GM19438 (cell line): ENCODE measurements around the gene INPP4B.
"Not testable (repeated sequence)": the region's sequence is repeated elsewhere in the genome, so short reads cannot be mapped to it uniquely, and the experiment has no call there.

Source experiments
- ATAC-seq: cut with Tn5 transposase; IDR thresholded peaks from one replicate; pipeline ENCODE4 v1.9.1; 2021; ENCODE audit warnings: low read depth; ENCODE audit not compliant: unreplicated experiment

The INPP4B gene

GRCh38 chr4:142696334-142697122, 149.6 kb downstream of the INPP4B start:
- no peak for ATAC-seq

DNA sequence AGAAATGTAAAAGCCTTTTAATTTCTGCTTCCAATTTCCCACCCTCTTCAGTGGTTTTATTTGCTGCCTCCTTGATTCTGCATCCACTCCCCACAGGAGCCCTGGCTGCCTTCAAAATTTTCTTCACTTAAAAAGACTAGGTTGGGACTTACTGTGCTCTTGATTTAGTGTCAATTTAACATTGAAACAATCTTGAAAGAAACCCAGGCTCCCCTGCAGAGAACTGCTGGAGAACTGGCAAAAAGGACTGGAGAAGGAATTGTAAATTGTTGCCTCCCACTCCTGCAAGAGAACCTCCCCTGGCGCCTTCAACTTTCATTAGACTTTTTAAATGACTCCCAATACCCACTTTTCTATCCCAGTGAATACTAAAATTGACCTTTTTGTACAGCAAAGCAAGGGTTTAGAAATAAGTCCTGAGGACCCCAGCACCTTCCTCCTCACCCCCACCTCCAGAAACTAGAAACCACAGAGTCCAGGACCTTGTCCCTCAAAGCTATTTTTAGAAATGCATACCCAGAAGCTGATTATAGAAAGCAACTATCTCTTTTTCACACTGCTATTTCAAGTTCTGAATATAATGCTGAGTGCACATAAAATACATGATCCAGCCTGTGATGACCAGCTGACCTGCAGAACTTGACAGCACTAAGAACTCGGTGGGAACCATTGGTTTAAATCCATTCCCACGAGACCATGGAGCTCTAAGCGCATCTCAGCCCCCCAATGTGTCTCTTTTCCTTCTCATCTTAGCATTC, 155.5 kb downstream of the INPP4B start:
- no peak for ATAC-seq

DNA sequence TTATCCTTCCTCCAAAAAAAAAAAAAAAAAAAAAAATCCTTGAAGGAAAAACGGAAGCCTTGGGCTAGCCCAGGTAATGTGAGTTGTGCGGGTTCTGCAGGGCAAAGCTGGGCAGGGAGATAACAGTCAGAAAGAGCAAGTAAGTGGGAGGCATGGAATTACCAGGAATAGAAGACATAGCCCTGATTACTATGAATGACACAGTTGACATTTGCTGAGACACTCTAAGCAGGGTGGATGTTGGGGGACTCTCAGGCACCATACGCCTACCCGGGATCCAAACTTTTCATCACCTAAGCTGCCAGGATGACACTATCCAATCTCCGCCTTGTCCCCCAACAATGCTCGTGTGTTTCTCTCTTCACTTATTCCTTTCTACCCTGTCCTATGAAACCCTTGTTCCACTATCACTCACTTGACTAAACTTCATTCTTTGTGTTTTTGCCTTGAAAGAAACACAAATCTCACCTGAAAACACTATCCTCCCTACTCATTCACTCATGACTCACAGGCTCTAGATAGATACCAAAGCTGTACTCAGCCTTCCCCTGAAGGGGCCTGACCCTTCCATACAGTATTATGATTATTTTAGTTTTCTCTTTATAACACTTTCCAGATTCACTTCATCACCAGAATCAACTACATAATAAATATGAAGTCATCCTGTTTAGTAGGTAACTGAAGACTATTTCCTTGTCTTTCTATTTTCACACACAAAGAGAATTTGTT, 158.4 kb downstream of the INPP4B start:
- no peak for ATAC-seq

GRCh38 chr4:142686081-142686480, 160.0 kb downstream of the INPP4B start:
- no peak for ATAC-seq

GRCh38 chr4:142683997-142684396, 162.1 kb downstream of the INPP4B start:
- ATAC-seq, result no peak

DNA sequence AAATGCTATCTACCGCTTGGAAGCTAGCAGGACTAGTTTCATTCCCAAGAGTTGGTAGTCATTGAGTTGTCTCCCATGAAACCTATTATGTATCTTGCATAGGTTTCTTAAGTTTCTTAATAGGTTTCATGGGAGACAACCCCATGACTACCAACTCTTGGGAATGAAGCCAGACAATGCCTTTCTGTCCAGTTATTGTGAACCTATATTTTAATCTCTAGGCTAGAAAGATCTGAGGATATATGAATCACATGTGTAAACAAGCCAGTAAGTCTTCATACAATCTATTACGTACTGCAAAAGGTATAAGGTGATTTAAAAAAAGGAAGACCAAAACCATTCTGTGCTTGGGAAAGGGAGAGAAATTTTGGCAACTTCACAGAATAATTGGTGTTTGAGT, 162.6 kb downstream of the INPP4B start:
- ATAC-seq, result no peak

- no peak for ATAC-seq
Observed at GRCh38 chr4:142671516-142671915, 174.6 kb downstream of the INPP4B start.

- ATAC-seq, result no peak
Observed at GRCh38 chr4:142663828-142664227, 182.3 kb downstream of the INPP4B start.

DNA sequence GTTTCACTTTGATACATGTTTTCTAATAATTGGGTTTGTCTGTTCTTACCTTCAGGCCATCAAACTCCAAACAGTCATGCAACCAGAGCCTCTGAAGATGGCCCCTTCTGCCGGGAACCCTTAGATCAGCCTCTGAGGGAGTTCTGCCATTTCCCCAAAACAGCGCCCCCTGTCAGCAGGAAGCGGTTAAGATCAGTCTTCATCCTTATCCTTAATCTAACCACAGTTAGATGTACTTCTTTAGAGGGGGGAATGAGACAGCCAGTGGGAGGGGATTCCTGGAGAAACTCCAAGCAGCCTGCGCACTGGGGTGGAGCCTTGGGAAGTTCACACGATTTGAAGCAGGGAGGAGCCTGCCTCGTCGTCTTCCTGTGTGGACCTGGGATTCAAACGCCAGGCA, 185.4 kb downstream of the INPP4B start:
- ATAC-seq, result no peak

GRCh38 chr4:142656178-142656577, 189.9 kb downstream of the INPP4B start:
- no peak for ATAC-seq

GRCh38 chr4:142648378-142648777, 197.7 kb downstream of the INPP4B start:
- ATAC-seq, result no peak

DNA sequence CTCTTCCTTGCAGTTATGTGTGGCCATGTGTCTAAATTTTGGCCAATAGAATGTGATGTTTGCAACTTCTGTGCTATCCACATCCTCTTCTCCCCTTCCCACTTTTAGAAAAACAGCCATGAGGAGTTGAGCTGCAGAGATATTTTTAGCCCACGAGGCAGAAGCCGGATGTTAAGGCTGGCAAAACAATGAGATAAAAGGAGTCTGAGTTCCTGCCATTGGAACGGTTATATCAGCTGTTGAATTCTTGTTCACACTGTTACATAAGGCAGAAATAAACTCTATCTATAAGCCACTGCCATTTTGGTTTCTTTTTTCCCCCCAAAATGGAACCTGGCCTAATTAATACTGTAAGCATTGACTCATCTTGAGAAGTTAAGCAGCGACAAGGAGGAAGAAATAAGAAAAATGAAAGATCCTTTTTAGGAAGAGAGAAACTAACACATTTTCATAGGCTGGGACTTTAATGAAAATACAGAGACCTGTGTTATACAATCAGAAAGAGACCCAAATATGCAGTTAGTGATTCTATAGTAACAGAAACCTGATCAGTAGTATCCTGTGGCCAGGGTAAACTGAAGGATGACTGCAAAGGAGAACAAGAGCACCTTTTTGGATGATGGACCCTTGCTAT, 200.5 kb downstream of the INPP4B start:
- ATAC-seq, result no peak

DNA sequence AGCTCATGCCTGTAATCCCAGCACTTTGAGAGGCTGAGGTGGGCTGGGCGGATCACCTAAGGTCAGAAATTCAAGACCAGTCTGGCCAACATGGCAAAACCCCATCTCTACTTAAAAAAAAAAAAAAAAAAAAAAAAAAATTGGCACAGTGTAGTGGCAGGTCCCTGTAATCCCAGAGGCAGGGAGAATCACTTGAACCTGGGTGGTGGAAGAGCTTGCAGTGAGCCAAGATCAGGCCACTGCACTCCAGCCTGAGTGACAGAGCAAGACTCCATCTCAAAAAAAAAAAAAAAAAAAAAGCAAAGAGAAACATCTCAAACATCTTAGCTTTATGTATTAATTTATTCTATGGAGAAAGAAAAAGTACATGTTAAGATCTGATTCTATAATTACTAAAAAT, 201.5 kb downstream of the INPP4B start:
- not testable (repeated sequence) for ATAC-seq

DNA sequence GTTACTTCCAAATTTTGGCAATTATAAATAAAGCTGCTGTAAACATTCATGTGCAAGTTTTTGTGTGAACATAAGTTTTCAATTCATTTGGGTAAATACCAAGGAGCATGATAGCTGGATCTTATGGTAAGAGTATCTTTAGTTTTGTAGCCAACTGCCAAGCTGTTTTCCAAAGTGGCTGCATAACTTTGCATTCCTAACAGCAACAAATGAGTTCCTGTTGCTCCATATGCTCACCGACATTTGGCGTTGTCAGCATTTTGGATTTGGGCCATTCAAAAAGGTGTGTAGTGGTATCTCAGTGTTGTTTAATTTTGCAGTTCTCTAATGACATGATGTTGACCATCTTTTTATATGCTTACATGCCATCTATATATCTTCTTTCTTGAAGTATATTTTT, 208.5 kb downstream of the INPP4B start:
- ATAC-seq, result no peak

DNA sequence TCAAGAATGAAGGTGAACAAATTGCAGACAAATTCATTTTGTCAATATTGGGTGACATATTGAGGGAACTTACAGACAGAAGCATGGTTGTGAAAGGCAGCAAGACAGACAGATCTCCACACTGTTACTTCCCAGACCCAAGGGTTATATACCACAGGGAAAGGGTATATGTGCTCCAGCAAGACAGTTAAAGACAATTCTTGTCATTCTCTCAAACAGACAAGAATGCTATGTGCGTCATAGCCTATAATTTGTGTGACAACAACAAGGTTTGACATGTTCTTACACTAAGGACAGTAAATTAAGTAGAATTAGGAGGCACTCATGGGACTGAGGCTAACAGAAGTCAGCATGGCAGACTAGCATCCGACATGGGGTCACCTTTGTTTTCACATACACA, 214.3 kb downstream of the INPP4B start:
- no peak for ATAC-seq

DNA sequence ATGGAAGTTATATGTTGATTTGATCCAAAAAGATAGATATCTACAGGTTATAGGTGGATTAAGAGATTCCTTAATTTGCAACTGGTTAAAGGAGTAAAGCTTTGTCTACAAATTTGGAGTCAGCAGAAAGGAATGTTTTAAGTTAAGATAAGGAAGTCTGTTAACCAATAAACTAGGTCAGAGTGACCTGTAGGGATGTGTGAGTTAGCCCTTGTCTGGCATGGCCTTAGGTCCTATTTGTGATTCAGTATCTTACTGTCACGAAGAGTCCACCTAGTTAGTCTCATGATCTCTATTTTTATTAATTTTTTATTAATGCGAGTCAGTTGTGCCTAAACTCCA, 230.8 kb downstream of the INPP4B start:
- ATAC-seq, result no peak

- no peak for ATAC-seq
Observed at GRCh38 chr4:142614621-142615323, 231.3 kb downstream of the INPP4B start.

GRCh38 chr4:142607976-142608375, 238.1 kb downstream of the INPP4B start:
- no peak for ATAC-seq

GRCh38 chr4:142600952-142601351, 245.1 kb downstream of the INPP4B start:
- no peak for ATAC-seq

DNA sequence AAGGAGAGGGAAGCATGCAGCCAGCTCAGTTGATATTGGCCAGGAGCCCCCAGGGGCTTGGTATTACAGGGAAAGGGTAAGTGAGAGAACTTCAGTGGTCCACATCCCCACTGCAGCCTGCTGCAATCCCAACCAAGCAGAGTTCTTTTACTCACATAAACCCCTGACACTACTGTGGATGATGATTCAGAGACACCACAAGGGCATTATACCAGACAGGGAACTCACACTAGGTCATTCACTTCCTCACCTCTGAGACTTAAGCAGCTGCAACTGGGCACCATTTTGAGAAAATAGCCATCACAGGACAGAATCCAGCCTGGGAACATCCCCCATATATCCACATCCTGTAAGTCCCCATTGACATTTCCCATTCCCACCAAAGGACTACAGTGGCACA, 248.0 kb downstream of the INPP4B start:
- no peak for ATAC-seq
